Retinal pigment epithelial cell (primary cell): ENCODE data around the gene GHRHR.

Experiments
- DNase-seq: peaks from one replicate; pipeline ENCODE4 v3.0.0-alpha.2; 2010; ENCODE audit warnings: low read depth
- H3K4me3 ChIP-seq: 2 replicates; pipeline ENCODE4 v1.5.1; 2011; ENCODE audit warnings: mild to moderate bottlenecking, low read length, control low read depth, moderate library complexity
- TF ChIP-seq, protein P1 (sequence below): conservative IDR thresholded peaks from 2 replicates; pipeline ENCODE4 v1.5.1; 2011; ENCODE audit warnings: low read depth, low read length, control low read depth, inconsistent platforms

Gene GHRHR

GRCh38 chr7:30923774-30924413 lies 39.9 kb upstream of the GHRHR start:
- TF ChIP-seq, protein P1, sequence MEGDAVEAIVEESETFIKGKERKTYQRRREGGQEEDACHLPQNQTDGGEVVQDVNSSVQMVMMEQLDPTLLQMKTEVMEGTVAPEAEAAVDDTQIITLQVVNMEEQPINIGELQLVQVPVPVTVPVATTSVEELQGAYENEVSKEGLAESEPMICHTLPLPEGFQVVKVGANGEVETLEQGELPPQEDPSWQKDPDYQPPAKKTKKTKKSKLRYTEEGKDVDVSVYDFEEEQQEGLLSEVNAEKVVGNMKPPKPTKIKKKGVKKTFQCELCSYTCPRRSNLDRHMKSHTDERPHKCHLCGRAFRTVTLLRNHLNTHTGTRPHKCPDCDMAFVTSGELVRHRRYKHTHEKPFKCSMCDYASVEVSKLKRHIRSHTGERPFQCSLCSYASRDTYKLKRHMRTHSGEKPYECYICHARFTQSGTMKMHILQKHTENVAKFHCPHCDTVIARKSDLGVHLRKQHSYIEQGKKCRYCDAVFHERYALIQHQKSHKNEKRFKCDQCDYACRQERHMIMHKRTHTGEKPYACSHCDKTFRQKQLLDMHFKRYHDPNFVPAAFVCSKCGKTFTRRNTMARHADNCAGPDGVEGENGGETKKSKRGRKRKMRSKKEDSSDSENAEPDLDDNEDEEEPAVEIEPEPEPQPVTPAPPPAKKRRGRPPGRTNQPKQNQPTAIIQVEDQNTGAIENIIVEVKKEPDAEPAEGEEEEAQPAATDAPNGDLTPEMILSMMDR, result no peak
- no peak for DNase-seq

GRCh38 chr7:30924624-30925023 lies 39.1 kb upstream of the GHRHR start:
- DNase-seq, result no peak
- no peak overlapping the region for H3K4me3 ChIP-seq
- TF ChIP-seq, protein P1, result no peak

More at GRCh38 chr7:30923774-30924413, 39.9 kb upstream of the GHRHR start:
- H3K4me3 ChIP-seq, result no peak overlapping the region

- no peak overlapping the region for H3K4me3 ChIP-seq
- no peak for DNase-seq
- TF ChIP-seq, protein P1, result no peak
These were observed 38.6 kb upstream of the GHRHR start for GRCh38 chr7:30925117-30925516.

DNA sequence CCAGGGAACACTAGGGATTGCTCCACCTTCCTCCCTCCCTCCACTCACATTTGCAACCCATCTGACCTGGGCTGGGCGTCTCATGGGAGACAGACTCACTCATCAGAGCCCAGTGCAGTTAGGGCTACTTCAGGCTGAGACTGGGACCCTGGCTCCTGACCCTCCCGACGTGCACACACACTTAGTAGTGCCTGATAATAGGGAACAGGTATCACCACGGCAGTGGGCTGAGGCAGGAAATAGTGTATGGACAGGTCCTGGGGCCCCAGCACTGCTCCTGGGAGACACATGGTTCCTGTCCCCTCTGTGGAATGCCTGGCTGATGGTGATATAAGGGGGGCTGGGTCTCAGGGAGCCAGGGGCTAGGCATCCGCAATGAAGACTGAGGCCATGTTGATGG lies 37.8 kb upstream of the GHRHR start:
- H3K4me3 ChIP-seq, result no peak overlapping the region
- TF ChIP-seq, protein P1, result no peak
- DNase-seq, result no peak

DNA sequence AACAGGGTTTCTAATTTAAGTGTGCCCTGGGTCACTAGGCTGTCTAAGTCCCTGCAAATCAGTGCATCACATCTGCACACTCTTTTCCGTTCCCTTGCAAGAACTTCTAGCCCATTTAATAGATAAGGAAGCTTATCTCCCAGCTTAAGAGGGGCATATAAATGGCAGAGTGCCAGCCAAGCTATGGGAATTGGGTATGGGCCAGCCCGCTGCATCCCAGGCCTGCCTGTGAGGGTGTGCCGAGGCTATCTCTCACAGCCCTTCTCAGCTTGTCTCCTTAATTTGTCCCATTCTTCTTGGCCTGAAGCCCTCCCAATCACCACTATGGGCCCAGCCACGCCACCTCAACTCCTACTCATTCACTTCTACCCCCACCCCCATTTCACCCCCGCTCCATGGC lies 37.4 kb upstream of the GHRHR start:
- no peak for DNase-seq
- H3K4me3 ChIP-seq, result no peak overlapping the region
- TF ChIP-seq, protein P1, result no peak

DNA sequence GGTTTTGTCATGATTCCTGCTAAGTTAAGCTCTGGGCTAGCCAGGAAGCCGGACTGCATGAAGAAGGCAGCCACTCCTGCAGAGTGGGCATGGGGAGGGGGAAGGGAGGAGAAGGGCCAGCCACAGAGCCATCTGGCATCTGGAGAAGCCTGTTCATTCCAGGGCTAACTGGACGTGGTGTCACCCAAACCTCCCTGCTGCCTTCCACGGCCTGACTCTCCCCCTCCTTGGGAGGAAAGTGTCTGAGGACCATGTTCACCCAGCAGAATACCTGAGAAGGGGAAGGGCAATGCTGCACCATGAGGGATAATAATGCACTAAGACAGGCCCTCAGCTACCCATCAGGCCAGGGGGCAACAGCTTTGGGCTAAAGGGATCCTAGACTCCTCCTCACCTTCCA lies 36.7 kb upstream of the GHRHR start:
- TF ChIP-seq, protein P1, result no peak
- no peak for DNase-seq

DNA sequence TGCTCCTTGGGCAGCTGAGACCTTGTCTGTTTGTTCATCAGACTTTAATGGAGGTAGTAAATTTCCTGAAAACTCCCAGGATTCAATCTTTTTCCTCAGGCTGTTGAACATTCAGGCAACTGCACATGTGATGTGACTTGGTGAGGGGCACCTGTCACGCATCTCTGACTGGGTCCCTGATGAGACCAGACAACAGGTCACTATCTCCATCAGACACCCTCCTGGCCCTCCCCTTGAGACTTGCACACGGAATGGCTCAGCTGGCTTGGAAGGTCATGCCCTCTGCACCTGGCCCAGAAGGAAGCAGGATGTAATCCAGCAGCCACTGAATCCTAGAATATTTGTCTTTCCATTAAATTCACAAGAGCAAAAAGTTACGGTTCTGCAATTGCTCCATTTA lies 36.2 kb upstream of the GHRHR start:
- DNase-seq, result no peak
- TF ChIP-seq, protein P1, result no peak
- no peak overlapping the region for H3K4me3 ChIP-seq

More for the DNA sequence above, 36.7 kb upstream of the GHRHR start:
- H3K4me3 ChIP-seq, result no peak overlapping the region
